ENCODE measurements around the gene TMEM62. TPM values are rescaled to one million over a fixed set of nuclear protein-coding genes. Genes with fewer than 3 reads are reported as not detected.

The TMEM62 gene
- total and polyA plus RNA-seq, 2 of the 8 experiments (the other 6 are each of a cell fraction or from before 2014, with no cell fraction given), result 2.0 to 4.0 TPM

- H3K4me2 ChIP-seq (ENCODE audit: insufficient read depth in 1 of 2, low read depth in 2 of 2, low read length in 2 of 2), result no peak overlapping the region
- no peaks in the 10 kb centered on the region for H3K23me2 ChIP-seq (ENCODE audit: low read depth, low read length)
- FAIRE-seq (no peak), DNase-seq (ENCODE audit: low read depth in 1 of 2, low spot score in 2 of 2) (no peak)
- no peak overlapping the region for H2BK20ac ChIP-seq (ENCODE audit: low read length)
- H2AFZ ChIP-seq (ENCODE audit: low read length), result no peak overlapping the region
- H3K4ac ChIP-seq (replicated peaks; ENCODE audit: insufficient read length, low read depth, low read length), result no peak overlapping the region
- H2BK15ac ChIP-seq (ENCODE audit: low read length), result no peak overlapping the region
- no peak overlapping the region for H2AK5ac ChIP-seq (ENCODE audit: low read depth, low read length)
- H3K79me2 ChIP-seq (ENCODE audit: control insufficient read depth in 1 of 2, insufficient read depth in 2 of 2, low read length in 2 of 2), result no peaks in the 10 kb centered on the region
- H3K27me3 ChIP-seq (replicated peaks in 1 of 4; ENCODE audit: control insufficient read depth in 3 of 4, extremely low read depth in 1 of 4, insufficient read depth in 3 of 4, low read length in 3 of 4), result peaks cover 0 to 2% (median 0%) of the 10 kb centered on the region in 4 experiments; a peak in 2 of 7 replicates
- 0 out of 2 replicates have a peak overlapping the region, but pooled peaks have one; percentile 1 for H4K8ac ChIP-seq (ENCODE audit: extremely low read depth, insufficient read depth, low read length)
- no peak overlapping the region for H4K91ac ChIP-seq (replicated peaks; ENCODE audit: insufficient read length, low read length)
- 77% methylated on average over 5 of the region's 5 CpGs; no CpG with 5 or more reads in 1 of the 2 experiments for WGBS, 2 experiments (ENCODE audit: extremely low coverage in 1 of 2, insufficient coverage in 1 of 2, insufficient read length in 1 of 2, insufficient replicate concordance in 2 of 2, low coverage in 1 of 2, low lambda C conversion rate in 2 of 2, missing lambda C conversion rate in 1 of 2)
- H3K9ac ChIP-seq (replicated peaks in 1 of 4; ENCODE audit: extremely low read depth in 1 of 4, low read depth in 3 of 4, low read length in 3 of 4), result no peak overlapping the region
- H3K56ac ChIP-seq (replicated peaks; ENCODE audit: insufficient read length, low read depth, low read length), result no peak overlapping the region
- POLR2A ChIA-PET (ENCODE audit: partially characterized antibody), result no interaction called here
- TF ChIP-seq CTCF (IDR thresholded peaks at IDR 0.05; ENCODE audit: control extremely low read depth in 1 of 3, insufficient read depth in 1 of 3, low read depth in 1 of 3, low read length in 3 of 3), result no peak
- no peak for TF ChIP-seq MAX (IDR thresholded peaks at IDR 0.05)
- TF ChIP-seq POLR2AphosphoS5 (IDR thresholded peaks at IDR 0.05; ENCODE audit: low read depth, low read length), result no peak
- H3K9me3 ChIP-seq (ENCODE audit: insufficient read depth in 2 of 2, low read depth in 1 of 2, low read length in 1 of 2), result no peaks in the 10 kb centered on the region
- no peak overlapping the region for H3K4me3 ChIP-seq (ENCODE audit: extremely low read depth in 1 of 4, insufficient read depth in 2 of 4, low read depth in 3 of 4, low read length in 4 of 4)
- no peak overlapping the region for H3K23ac ChIP-seq (ENCODE audit: insufficient read length)
- H3K18ac ChIP-seq (ENCODE audit: extremely low read depth, low read length), result no peak overlapping the region
- CTCF ChIA-PET (ENCODE audit: partially characterized antibody), result interaction anchor here (0.9 to 9.6 kb wide), 6 partner anchors 8 to 72 kb away, joined by 3 to 109 read pairs (median 16); no protein-coding TSS in a partner anchor
- H2BK5ac ChIP-seq (ENCODE audit: low read depth, low read length), result no peak overlapping the region
- H4K5ac ChIP-seq (ENCODE audit: insufficient read length, low read depth, low read length), result no peak overlapping the region
- H3K14ac ChIP-seq (ENCODE audit: insufficient read length), result no peak overlapping the region
- no peaks in the 10 kb centered on the region for H4K20me1 ChIP-seq (replicated peaks in 1 of 2; ENCODE audit: control insufficient read depth in 1 of 2, insufficient read depth in 2 of 2, low read length in 2 of 2)
- no peak overlapping the region for H3K27ac ChIP-seq (ENCODE audit: low read depth, low read length)
- no peak overlapping the region for H2BK120ac ChIP-seq (replicated peaks; ENCODE audit: low read depth, low read length)
- H3K36me3 ChIP-seq (ENCODE audit: control insufficient read depth in 2 of 4, insufficient read depth in 4 of 4, low read length in 3 of 4), result no peaks in the 10 kb centered on the region
- H3K4me1 ChIP-seq (replicated peaks in 1 of 4; ENCODE audit: control insufficient read depth in 3 of 4, insufficient read depth in 4 of 4, low read length in 3 of 4), result peaks cover 0 to 3% (median 0%) of the 10 kb centered on the region in 4 experiments; a peak in 2 of 7 replicates
- no peaks in the 10 kb centered on the region; the same call in 1 of the 2 replicates for H3K79me1 ChIP-seq (ENCODE audit: low read depth, low read length)
- no peak overlapping the region for H2BK12ac ChIP-seq (ENCODE audit: low read depth, low read length)
These were observed 80.1 kb downstream of the TMEM62 start for GRCh38 chr15:43213466-43213865.
